Right lobe of liver (tissue), 6 donors: ENCODE measurements around the gene RGS6. TPM values are rescaled to one million over a fixed set of nuclear protein-coding genes. Genes with fewer than 3 reads are reported as not detected.

Experiments used
- ATAC-seq, 4 donors: fragments of 200-7000 bp; cut with Tn5 transposase; one replicate each; pipeline ENCODE4 v1.9.1; 2020; ENCODE audit warnings: mild to moderate bottlenecking in 4 of 4, moderate library complexity in 4 of 4
- DNase-seq, 3 donors: peaks; one replicate each; pipeline ENCODE4 v3.0.0-alpha.2; 2020
- H3K27ac ChIP-seq, 3 donors: fragments of 200-600 bp; one replicate each; pipeline ENCODE4 v1.8.0; 2022
- H3K27me3 ChIP-seq, 2 donors: fragments of 200-600 bp; one replicate each; pipeline ENCODE4 v1.8.0; 2022
- H3K36me3 ChIP-seq, 4 donors: fragments of 200-600 bp; sonication (generic) in 1 of 4; one replicate each; pipeline versions ENCODE4 v1.5.1 to v1.8.0; 2017 to 2022; ENCODE audit warnings: control low read depth in 1 of 4
- H3K4me1 ChIP-seq, 4 donors: fragments of 200-600 bp; sonication (generic) in 1 of 4; one replicate each; pipeline versions ENCODE4 v1.5.1 to v1.8.0; 2017 to 2022; ENCODE audit warnings: control low read depth in 1 of 4
- H3K4me3 ChIP-seq, 3 donors: fragments of 200-600 bp; one replicate each; pipeline ENCODE4 v1.8.0; 2022
- H3K9me3 ChIP-seq, 4 donors: fragments of 200-600 bp; sonication (generic) in 1 of 4; one replicate each; pipeline versions ENCODE4 v1.5.1 to v1.8.0; 2017 to 2022; ENCODE audit warnings: control low read depth in 1 of 4
- CTCF ChIP-seq, 4 donors: fragments of 200-600 bp in 3 of 4; fragments of 450-650 bp in 1 of 4; IDR thresholded peaks; one replicate each; pipeline versions ENCODE4 v1.5.1 to v1.8.0; 2016 to 2022; ENCODE audit warnings: antibody characterized with exemption in 4 of 4, mild to moderate bottlenecking in 2 of 4
- POLR2A ChIP-seq: fragments of 450-650 bp; IDR thresholded peaks from one replicate; pipeline ENCODE4 v1.6.1; 2017; ENCODE audit warnings: antibody characterized with exemption, mild to moderate bottlenecking
- WGBS: methylation state at CpG from one replicate; pipeline ENCODE4 v1.1.6; 2018; ENCODE audit warnings: low coverage, low lambda C conversion rate; ENCODE audit not compliant: insufficient coverage; ENCODE audit errors: missing lambda C conversion rate; 5-methylcytosine and 5-hydroxymethylcytosine counted together
- intact Hi-C, 2 donors: fragments of 100-400 bp; cut with DNase I; formaldehyde crosslinking; loops; one replicate each; pipeline versions ENCODE4 v1.11.2 to v1.14.1; 2022
- total RNA-seq, 6 experiments: library from RNA; depleted of rRNA in 2 of 6; stranded (reverse); fragments of >200 nt in 2 of 6; fragmentation: NEBNext Ultra II Directional in 3 of 6; extraction: Animal tissue kit (Norgen Biotek cat#: 25700) in 3 of 6; gene quantifications; one replicate each; pipeline versions ENCODE4 v1.1.0 to v1.2.4, GENCODE V29; 2016 to 2023
- donor health status: DM: no; HTN: yes; CAD: no.
- donor health status: DM: no; HTN: no; CAD: no.
- donor health status: DM: no; HTN: no; CAD: no.
- donor health status: DM: no; HTN: yes; CAD: no.
- donor health status: DM: no; HTN: yes; CAD: no.

Gene RGS6
- total RNA-seq, 6 experiments from 2014 or later: 0.07 TPM; not detected in 5

DNA sequence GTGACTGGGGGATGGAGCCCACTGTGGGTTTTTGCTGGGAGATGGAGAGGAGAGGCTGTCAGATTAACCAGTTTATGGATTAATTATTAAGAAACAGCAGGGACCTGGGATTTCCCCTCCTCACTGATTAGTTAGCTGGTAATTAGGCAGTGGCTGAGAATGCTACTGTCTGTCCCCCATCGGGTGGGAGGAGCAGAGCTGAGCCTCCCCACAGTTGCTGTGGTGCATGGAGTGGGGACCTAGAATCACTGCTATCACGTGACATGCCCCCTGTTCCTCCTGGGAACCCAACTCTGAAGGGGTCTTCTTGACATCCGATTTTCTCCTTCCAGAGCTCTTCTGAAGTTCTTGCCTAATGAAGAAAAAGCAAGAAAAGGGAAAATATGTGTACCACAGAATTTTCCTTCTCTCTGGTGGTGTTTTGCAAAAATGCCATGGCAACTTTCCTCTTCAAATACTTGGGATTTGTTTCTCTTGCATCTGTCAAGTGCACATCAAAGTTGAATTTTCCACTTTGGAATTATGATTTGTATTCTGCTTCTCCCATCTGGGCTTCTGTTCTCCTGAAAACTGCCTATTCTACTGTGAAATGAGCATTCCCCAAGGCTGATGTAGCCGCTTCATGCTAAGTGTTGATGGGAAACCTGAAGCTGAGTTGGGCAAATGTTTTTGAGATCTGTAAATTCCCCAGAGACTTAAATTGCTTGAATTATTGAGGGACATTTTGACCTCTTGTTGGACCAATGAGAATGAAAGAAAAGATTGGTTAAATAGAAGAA, 264.2 kb downstream of the RGS6 start:
- Histone ChIP-seq H3K36me3 (no peaks in the 10 kb centered on the region), H3K27me3 (no peaks in the 10 kb centered on the region), H3K9me3 (no peaks in the 10 kb centered on the region), H3K4me1 (no peaks in the 10 kb centered on the region), H3K27ac (no peak overlapping the region), H3K4me3 (no peak overlapping the region)
- intact Hi-C loops: no loop called here
- ATAC-seq (no peak), DNase-seq (no peak)
- 46% methylated on average over 2 of the region's 4 CpGs for WGBS
- TF ChIP-seq CTCF (IDR thresholded peaks at IDR 0.05): no peak
- no peak for TF ChIP-seq POLR2A

DNA sequence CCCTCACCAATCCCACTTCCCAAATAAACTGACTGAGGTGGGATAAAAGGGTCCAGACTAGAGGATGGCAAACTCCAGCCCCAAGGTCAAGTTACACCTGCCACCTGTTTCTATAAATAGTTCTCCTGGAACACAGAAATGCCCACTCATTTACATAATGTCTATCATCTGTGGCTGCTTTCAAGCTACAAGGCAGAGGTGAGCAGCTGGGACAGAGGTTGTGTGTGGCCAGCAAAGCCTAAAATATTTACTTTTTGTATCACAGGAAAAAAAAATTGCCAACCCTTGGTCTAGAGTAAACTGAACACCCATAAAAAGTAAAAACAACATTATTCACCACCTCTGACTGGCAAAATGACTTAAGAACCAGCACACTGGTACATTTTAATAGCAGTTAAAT, 269.4 kb downstream of the RGS6 start:
- H3K9me3 ChIP-seq: no peaks in the 10 kb centered on the region
- no peak for TF ChIP-seq POLR2A
- TF ChIP-seq CTCF (IDR thresholded peaks at IDR 0.05): no peak
- intact Hi-C loops: no loop called here
- H3K4me3 ChIP-seq: no peak overlapping the region
- H3K27ac ChIP-seq: no peak overlapping the region
- no peak for DNase-seq
- no peak for ATAC-seq
- H3K36me3 ChIP-seq: no peaks in the 10 kb centered on the region
- H3K4me1 ChIP-seq: no peaks in the 10 kb centered on the region
- no peaks in the 10 kb centered on the region for H3K27me3 ChIP-seq

DNA sequence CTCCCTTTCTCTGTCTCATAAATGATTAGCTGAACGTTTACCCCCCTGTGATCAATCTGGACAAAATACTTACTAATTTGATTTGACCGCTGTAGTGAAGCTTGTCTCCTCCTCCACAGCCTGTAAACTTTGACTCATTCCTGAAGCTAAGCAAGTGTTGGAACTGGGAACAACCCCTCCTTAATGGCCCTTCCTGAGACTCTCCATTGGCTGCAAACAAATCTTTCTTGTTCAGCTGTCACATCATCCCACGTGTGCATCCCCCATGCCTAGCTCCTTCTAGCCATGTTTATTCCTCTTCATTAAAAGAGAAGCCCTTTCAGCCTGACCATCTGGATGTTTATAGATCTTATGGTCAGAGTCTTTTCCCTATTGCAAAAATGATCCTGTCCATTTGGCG, 281.2 kb downstream of the RGS6 start:
- no peak for DNase-seq

DNA sequence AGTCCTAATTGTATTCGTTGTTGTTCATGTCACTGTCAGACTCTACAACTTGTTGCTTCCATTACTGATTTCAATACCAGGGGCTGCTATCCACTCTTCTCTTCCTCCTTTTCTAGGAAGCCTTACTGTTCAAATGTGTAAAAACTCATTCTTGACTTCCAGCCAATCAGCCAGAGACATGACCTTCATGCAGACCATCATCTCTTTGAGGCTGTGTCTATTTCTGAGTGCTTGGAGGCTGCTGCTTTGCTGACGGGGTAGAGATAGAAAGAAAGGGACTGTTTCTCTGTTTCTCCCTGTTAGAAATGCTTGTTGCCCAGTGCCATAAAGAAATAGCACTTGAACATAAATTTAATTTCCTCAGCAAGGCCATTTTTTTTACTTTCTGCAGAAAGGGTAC, 282.9 kb downstream of the RGS6 start:
- DNase-seq (no peak), ATAC-seq (no peak)
- Histone ChIP-seq H3K36me3 (no peaks in the 10 kb centered on the region), H3K27ac (no peak overlapping the region), H3K9me3 (no peaks in the 10 kb centered on the region), H3K4me3 (no peak overlapping the region), H3K4me1 (no peaks in the 10 kb centered on the region), H3K27me3 (no peaks in the 10 kb centered on the region)
- TF ChIP-seq POLR2A: no peak
- no peak for TF ChIP-seq CTCF (IDR thresholded peaks at IDR 0.05)
- 45% methylated on average over 2 of the region's 2 CpGs for WGBS
- intact Hi-C loops: no loop called here

More for the DNA sequence above, 281.2 kb downstream of the RGS6 start:
- ATAC-seq: no peak
- H3K9me3 ChIP-seq: no peaks in the 10 kb centered on the region
- TF ChIP-seq POLR2A: no peak
- WGBS: 70% methylated on average over 4 of the region's 4 CpGs
- no peaks in the 10 kb centered on the region for H3K4me1 ChIP-seq
- no peak overlapping the region for H3K4me3 ChIP-seq
- no peaks in the 10 kb centered on the region for H3K36me3 ChIP-seq
- H3K27ac ChIP-seq: no peak overlapping the region
- no peaks in the 10 kb centered on the region for H3K27me3 ChIP-seq
- intact Hi-C loops: no loop called here

GRCh38 chr14:72217135-72217534, 284.9 kb downstream of the RGS6 start:
- DNase-seq: no peak
- no peak for TF ChIP-seq POLR2A
- no peak for TF ChIP-seq CTCF (IDR thresholded peaks at IDR 0.05)
- no peak overlapping the region for H3K27ac ChIP-seq
- 40% methylated on average over 1 of the region's 1 CpG for WGBS
- ATAC-seq: no peak
- intact Hi-C loops: no loop called here
- H3K4me3 ChIP-seq: no peak overlapping the region
- H3K27me3 ChIP-seq: no peaks in the 10 kb centered on the region
- no peaks in the 10 kb centered on the region for H3K36me3 ChIP-seq
- no peaks in the 10 kb centered on the region for H3K9me3 ChIP-seq
- no peaks in the 10 kb centered on the region for H3K4me1 ChIP-seq
